Sigmoid colon (tissue), 7 donors: Measurements from ENCODE around the gene LYPD1. TPM values are rescaled to one million over a fixed set of nuclear protein-coding genes. Genes with fewer than 3 reads are reported as not detected.

Source experiments
- DNase-seq: peaks from one replicate; pipeline ENCODE4 v3.0.0-alpha.2; 2019
- H3K27ac ChIP-seq, 4 donors: fragments of 200-600 bp; sonication (generic); one replicate each; pipeline ENCODE4 v1.5.1; 2016 to 2019; ENCODE audit warnings: mild to moderate bottlenecking in 1 of 4
- H3K27me3 ChIP-seq, 3 donors: fragments of 200-600 bp; sonication (generic); one replicate each; pipeline ENCODE4 v1.5.1; 2019; ENCODE audit warnings: mild to moderate bottlenecking in 1 of 3
- H3K36me3 ChIP-seq, 4 donors: fragments of 200-600 bp; sonication (generic); one replicate each; pipeline ENCODE4 v1.5.1; 2016 to 2019
- H3K4me1 ChIP-seq, 4 donors: fragments of 200-600 bp; sonication (generic); one replicate each; pipeline ENCODE4 v1.5.1; 2017 to 2019
- H3K4me3 ChIP-seq, 4 donors: fragments of 200-600 bp; sonication (generic); one replicate each; pipeline ENCODE4 v1.5.1; 2017 to 2019; ENCODE audit warnings: mild to moderate bottlenecking in 2 of 4, moderate library complexity in 1 of 4
- H3K9me3 ChIP-seq, 4 donors: fragments of 200-600 bp in 3 of 4; sonication (generic) in 3 of 4; one replicate each; pipeline versions ENCODE4 v1.5.1 to v1.6.1; 2013 to 2019
- CTCF ChIP-seq, 4 experiments: fragments of 450-650 bp in 3 of 4; fragments of 200-600 bp in 1 of 4; IDR thresholded peaks; one replicate each; pipeline ENCODE4 v1.5.1; 2016 to 2019; ENCODE audit warnings: antibody characterized with exemption in 4 of 4, mild to moderate bottlenecking in 3 of 4, moderate library complexity in 2 of 4
- EP300 ChIP-seq, 4 donors: sonication (generic); formaldehyde crosslinking; IDR thresholded peaks; one replicate each; pipeline ENCODE4 v1.6.1; 2017; ENCODE audit warnings: antibody characterized with exemption in 4 of 4
- POLR2A ChIP-seq, 2 donors: fragments of 450-650 bp; IDR thresholded peaks; one replicate each; pipeline ENCODE4 v1.6.1; 2016; ENCODE audit warnings: antibody characterized with exemption in 2 of 2, mild to moderate bottlenecking in 2 of 2, moderate library complexity in 2 of 2
- POLR2AphosphoS5 ChIP-seq, 4 donors: sonication (generic); formaldehyde crosslinking; IDR thresholded peaks; one replicate each; pipeline ENCODE4 v1.6.1; 2017; ENCODE audit warnings: antibody characterized with exemption in 4 of 4
- WGBS, 2 donors: extraction: QIAGEN DNeasy Blood & Tissue Kit; methylation state at CpG; one replicate each; pipeline ENCODE4 v1.1.7; 2013; 5-methylcytosine and 5-hydroxymethylcytosine counted together
- intact Hi-C: fragments of 100-400 bp; cut with DNase I; formaldehyde crosslinking; loops from one replicate; pipeline ENCODE4 v1.15.1; 2023
- polyA plus RNA-seq, 3 donors: library from polyadenylated mRNA; stranded (reverse); fragments of 200-250 nt; gene quantifications; one replicate each; pipeline ENCODE4 v1.2.3, GENCODE V29; 2013
- total RNA-seq, 4 donors: library from RNA; depleted of rRNA; stranded (reverse); fragments of >200 nt; gene quantifications; one replicate each; pipeline ENCODE4 v1.1.0, GENCODE V29; 2016
- donor health status: healthy with polysubstance abuse.
- donor health status: Bipolar disorder and iron deficiency.
- donor health status: healthy.

The LYPD1 gene
- total and polyA plus RNA-seq, 7 donors, result 0.82 to 8.0 (median 2.6) TPM; not detected in 1

DNA sequence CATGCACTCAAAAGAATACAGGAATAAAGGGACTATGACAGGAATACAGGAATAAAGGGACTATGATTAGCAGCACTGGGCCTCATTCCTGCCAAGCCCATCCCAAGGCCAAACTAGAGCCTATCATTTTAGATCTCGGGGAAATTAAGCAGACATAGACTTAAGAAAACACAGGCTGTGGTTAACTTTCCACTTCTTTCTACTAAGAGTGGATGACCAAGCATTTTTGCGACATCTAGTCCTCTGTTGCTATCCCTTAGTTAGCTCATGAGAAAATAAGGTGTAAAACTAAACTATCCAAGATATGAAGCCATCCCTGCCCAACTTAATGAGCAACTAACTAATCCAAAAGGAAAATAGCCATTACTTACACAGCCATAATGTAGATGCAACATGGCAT, 5.9 kb downstream of the LYPD1 start:
- H3K4me1 ChIP-seq, result peaks cover 0 to 11% (median 6%) of the 10 kb centered on the region in 4 donors
- DNase-seq, result no peak
- H3K27me3 ChIP-seq, result peaks cover 5 to 18% (median 10%) of the 10 kb centered on the region in 3 donors
- no peak overlapping the region for H3K4me3 ChIP-seq
- H3K36me3 ChIP-seq, result no peaks in the 10 kb centered on the region
- no peak overlapping the region for H3K27ac ChIP-seq
- WGBS, 2 donors, result 49 to 84% methylated on average over 2 of the region's 2 CpGs
- intact Hi-C loops, result no loop called here
- no peaks in the 10 kb centered on the region for H3K9me3 ChIP-seq
- no peak for TF ChIP-seq EP300 (IDR thresholded peaks at IDR 0.05)
- no peak for TF ChIP-seq POLR2AphosphoS5 (IDR thresholded peaks at IDR 0.05)
- TF ChIP-seq CTCF (IDR thresholded peaks at IDR 0.05), result no peak
- no peak for TF ChIP-seq POLR2A (IDR thresholded peaks at IDR 0.05)

DNA sequence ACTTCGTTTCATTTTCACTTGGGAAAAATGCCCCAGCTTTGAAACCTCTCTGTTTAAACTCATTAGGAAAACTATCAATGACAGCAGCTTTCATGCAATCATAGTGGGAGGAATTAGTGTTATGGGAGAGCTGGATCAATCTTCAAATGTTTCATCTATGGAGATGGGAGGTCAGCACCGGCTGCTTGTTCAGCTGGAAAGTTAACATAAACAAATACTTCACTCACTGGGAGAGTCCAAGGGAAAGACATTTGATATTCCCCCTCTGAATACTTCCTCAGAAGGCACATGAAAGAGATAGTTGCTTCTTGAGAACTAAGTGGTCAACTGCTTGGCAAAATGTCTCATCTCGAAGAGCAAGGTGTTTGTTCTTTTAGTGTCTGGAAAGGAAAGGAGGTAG, 7.3 kb downstream of the LYPD1 start:
- Histone ChIP-seq H3K4me3 (no peak overlapping the region), H3K27ac (no peak overlapping the region), H3K9me3 (no peaks in the 10 kb centered on the region), H3K27me3 (peaks cover 0 to 5% (median 0%) of the 10 kb centered on the region in 3 donors), H3K4me1 (no peaks in the 10 kb centered on the region), H3K36me3 (no peaks in the 10 kb centered on the region)
- DNase-seq, result no peak
- 57 to 59% methylated on average over 3 of the region's 3 CpGs for WGBS, 2 donors
- TF ChIP-seq POLR2AphosphoS5 (IDR thresholded peaks at IDR 0.05), result no peak
- no peak for TF ChIP-seq POLR2A (IDR thresholded peaks at IDR 0.05)
- TF ChIP-seq CTCF (IDR thresholded peaks at IDR 0.05), result no peak
- no peak for TF ChIP-seq EP300 (IDR thresholded peaks at IDR 0.05)
- intact Hi-C loops, result no loop called here

GRCh38 chr2:132659331-132659730, 10.7 kb downstream of the LYPD1 start:
- WGBS, 2 donors, result 90 to 94% methylated on average over 3 of the region's 3 CpGs
- no peak for DNase-seq
- H3K27me3 ChIP-seq, result no peaks in the 10 kb centered on the region
- intact Hi-C loops, result no loop called here
- no peaks in the 10 kb centered on the region for H3K36me3 ChIP-seq
- H3K9me3 ChIP-seq, result no peaks in the 10 kb centered on the region
- no peak overlapping the region for H3K4me3 ChIP-seq
- H3K27ac ChIP-seq, result no peak overlapping the region
- TF ChIP-seq POLR2A (IDR thresholded peaks at IDR 0.05) (no peak), POLR2AphosphoS5 (IDR thresholded peaks at IDR 0.05) (no peak), EP300 (IDR thresholded peaks at IDR 0.05) (no peak), CTCF (IDR thresholded peaks at IDR 0.05) (no peak)
- H3K4me1 ChIP-seq, result no peaks in the 10 kb centered on the region

DNA sequence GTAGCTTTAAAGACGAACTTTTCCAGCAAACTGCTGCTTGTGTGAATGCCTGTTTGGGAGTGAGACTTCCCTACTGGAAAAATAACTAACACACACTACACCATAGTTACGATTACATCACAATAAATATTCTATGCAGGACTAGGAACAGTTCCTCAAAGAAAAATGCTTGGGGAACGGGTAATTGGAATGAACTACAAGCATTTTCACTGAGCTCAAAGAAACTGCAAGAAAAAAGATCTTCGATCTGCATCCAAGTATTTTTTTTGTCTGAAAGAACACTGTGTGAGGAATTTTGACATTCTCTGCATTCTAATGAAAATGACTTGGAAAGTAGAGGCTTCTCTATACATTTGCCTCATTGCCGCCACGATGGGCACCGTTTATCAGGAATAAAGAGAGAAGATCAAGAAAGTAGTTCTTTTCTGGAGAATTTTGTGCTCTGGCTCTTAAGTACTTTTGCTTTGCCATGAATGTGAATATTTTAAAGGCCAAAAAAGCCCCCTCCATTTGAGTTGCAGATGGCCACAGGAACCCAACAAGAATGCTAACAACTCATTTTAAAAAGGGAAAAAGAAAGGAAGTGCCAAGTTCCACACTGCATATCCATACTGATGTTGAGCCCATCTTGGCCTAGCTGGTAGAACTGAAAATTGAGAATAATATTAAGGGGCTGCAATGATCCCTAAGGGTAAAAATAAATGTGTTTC, 13.6 kb downstream of the LYPD1 start:
- no peaks in the 10 kb centered on the region for H3K27me3 ChIP-seq
- no peak for DNase-seq
- intact Hi-C loops, result no loop called here
- no peaks in the 10 kb centered on the region for H3K9me3 ChIP-seq
- H3K36me3 ChIP-seq, result no peaks in the 10 kb centered on the region
- no peak overlapping the region for H3K27ac ChIP-seq
- WGBS, 2 donors, result 61 to 67% methylated on average over 7 of the region's 7 CpGs
- TF ChIP-seq POLR2AphosphoS5 (IDR thresholded peaks at IDR 0.05) (no peak), EP300 (IDR thresholded peaks at IDR 0.05) (no peak), POLR2A (IDR thresholded peaks at IDR 0.05) (no peak), CTCF (IDR thresholded peaks at IDR 0.05) (no peak)
- no peaks in the 10 kb centered on the region for H3K4me1 ChIP-seq
- no peak overlapping the region for H3K4me3 ChIP-seq

GRCh38 chr2:132654968-132655367, 15.0 kb downstream of the LYPD1 start:
- no peaks in the 10 kb centered on the region for H3K27me3 ChIP-seq
- WGBS, 2 donors, result 94% methylated on average over 7 of the region's 7 CpGs

More at GRCh38 chr2:132654968-132655367, 15.0 kb downstream of the LYPD1 start:
- TF ChIP-seq POLR2A (IDR thresholded peaks at IDR 0.05), result no peak
- TF ChIP-seq POLR2AphosphoS5 (IDR thresholded peaks at IDR 0.05), result no peak
- no peak for TF ChIP-seq EP300 (IDR thresholded peaks at IDR 0.05)
- TF ChIP-seq CTCF (IDR thresholded peaks at IDR 0.05), result no peak
- H3K27ac ChIP-seq, result no peak overlapping the region
- no peak for DNase-seq
- intact Hi-C loops, result no loop called here
- no peak overlapping the region for H3K4me3 ChIP-seq
- no peaks in the 10 kb centered on the region for H3K36me3 ChIP-seq
- no peaks in the 10 kb centered on the region for H3K9me3 ChIP-seq
- H3K4me1 ChIP-seq, result no peaks in the 10 kb centered on the region
